D721Med (cell line): ENCODE data around the gene SH3GL2.

Experiments
- DNase-seq: peaks from one replicate; pipeline ENCODE4 v3.0.0; 2011; ENCODE audit warnings: low spot score; ENCODE audit not compliant: insufficient read length
- FAIRE-seq: peaks from 2 replicates; lab custom pipeline; 2011; peaks lifted over from hg19 to GRCh38; lab: Jason Lieb, UNC
- CTCF ChIP-seq: IDR thresholded peaks from 2 replicates; pipeline ENCODE4 v1.5.1; 2012; ENCODE audit warnings: mild to moderate bottlenecking, control low read depth; ENCODE audit not compliant: insufficient read depth; ENCODE audit errors: missing control alignments

Gene SH3GL2

GRCh38 chr9:17731308-17731707 is 152.4 kb downstream of the SH3GL2 start:
- FAIRE-seq (no peak), DNase-seq (no peak)
- no peak for TF ChIP-seq CTCF

- FAIRE-seq (no peak), DNase-seq (no peak)
- TF ChIP-seq CTCF, result no peak
Measured at GRCh38 chr9:17734674-17735073, 155.8 kb downstream of the SH3GL2 start.

GRCh38 chr9:17735859-17736258 is 157.0 kb downstream of the SH3GL2 start:
- DNase-seq, result no peak

GRCh38 chr9:17739022-17739421 is 160.2 kb downstream of the SH3GL2 start:
- DNase-seq, result no peak
- FAIRE-seq, result no peak
- TF ChIP-seq CTCF, result no peak

More at GRCh38 chr9:17735859-17736258, 157.0 kb downstream of the SH3GL2 start:
- peak; percentile 84 for FAIRE-seq
- no peak for TF ChIP-seq CTCF

GRCh38 chr9:17739736-17740135 is 160.9 kb downstream of the SH3GL2 start:
- FAIRE-seq (no peak), DNase-seq (no peak)
- TF ChIP-seq CTCF, result no peak

- peak; percentile 35 for TF ChIP-seq CTCF
- DNase-seq (no peak), FAIRE-seq (no peak)
Measured at GRCh38 chr9:17742067-17742466, 163.2 kb downstream of the SH3GL2 start.

GRCh38 chr9:17744786-17745185 is 165.9 kb downstream of the SH3GL2 start:
- FAIRE-seq (no peak), DNase-seq (no peak)
- TF ChIP-seq CTCF, result no peak
